ENCODE data around the gene ATXN7L1. TPM values are rescaled to one million over a fixed set of nuclear protein-coding genes. Genes with fewer than 3 reads are reported as not detected.

The ATXN7L1 gene
- total RNA-seq, 2 donors from 2014 or later: 12.6 to 28.1 TPM

GRCh38 chr7:105841866-105842265 lies 34.5 kb downstream of the ATXN7L1 start:
- Histone ChIP-seq H3K4me1 (replicated peaks) (no peaks in the 10 kb centered on the region), H3K27me3 (replicated peaks; ENCODE audit: insufficient read depth) (no peaks in the 10 kb centered on the region)

GRCh38 chr7:105840981-105841749 lies 35.2 kb downstream of the ATXN7L1 start:
- Histone ChIP-seq H3K27me3 (replicated peaks; ENCODE audit: insufficient read depth) (no peaks in the 10 kb centered on the region), H3K27ac (peak overlapping the region in 1 of 2 donors; percentile 33), H3K9me3 (no peaks in the 10 kb centered on the region), H3K4me3 (no peak overlapping the region), H3K4me1 (replicated peaks) (no peaks in the 10 kb centered on the region), H3K36me3 (no peaks in the 10 kb centered on the region)
- intact Hi-C loops (cut with DNase I): no loop called here
- DNase-seq (ENCODE audit: low spot score): no peak
- TF ChIP-seq CTCF (IDR thresholded peaks at IDR 0.05) (no peak), POLR2AphosphoS5 (IDR thresholded peaks at IDR 0.05) (no peak), POLR2A (IDR thresholded peaks at IDR 0.05) (no peak)
- WGBS: 66% methylated on average over 8 of the region's 8 CpGs

More at GRCh38 chr7:105841866-105842265, 34.5 kb downstream of the ATXN7L1 start:
- TF ChIP-seq POLR2AphosphoS5 (IDR thresholded peaks at IDR 0.05) (peak; percentile 58), CTCF (IDR thresholded peaks at IDR 0.05) (no peak), POLR2A (IDR thresholded peaks at IDR 0.05) (no peak)
- no peaks in the 10 kb centered on the region for H3K9me3 ChIP-seq
- intact Hi-C loops (cut with DNase I): no loop called here
- H3K27ac ChIP-seq: no peak overlapping the region
- H3K36me3 ChIP-seq: no peaks in the 10 kb centered on the region
- H3K4me3 ChIP-seq: no peak overlapping the region
- 36% methylated on average over 3 of the region's 3 CpGs for WGBS
- peak; percentile 64 for DNase-seq (ENCODE audit: low spot score)

- H3K36me3 ChIP-seq: no peaks in the 10 kb centered on the region
- no peak for DNase-seq (ENCODE audit: low spot score)
- H3K27me3 ChIP-seq (replicated peaks; ENCODE audit: insufficient read depth): no peaks in the 10 kb centered on the region
- no peak overlapping the region for H3K27ac ChIP-seq
- intact Hi-C loops (cut with DNase I): no loop called here
- TF ChIP-seq POLR2AphosphoS5 (IDR thresholded peaks at IDR 0.05) (no peak), POLR2A (IDR thresholded peaks at IDR 0.05) (no peak), CTCF (IDR thresholded peaks at IDR 0.05) (no peak)
- H3K4me1 ChIP-seq (replicated peaks): no peaks in the 10 kb centered on the region
- 30% methylated on average over 2 of the region's 2 CpGs for WGBS
- no peaks in the 10 kb centered on the region for H3K9me3 ChIP-seq
- H3K4me3 ChIP-seq: no peak overlapping the region
These were observed 37.1 kb downstream of the ATXN7L1 start for GRCh38 chr7:105839266-105839665.

- TF ChIP-seq POLR2AphosphoS5 (IDR thresholded peaks at IDR 0.05) (no peak), CTCF (IDR thresholded peaks at IDR 0.05) (no peak), POLR2A (IDR thresholded peaks at IDR 0.05) (no peak)
- no peak for DNase-seq (ENCODE audit: low spot score)
- Histone ChIP-seq H3K27ac (no peak overlapping the region), H3K4me1 (replicated peaks) (no peaks in the 10 kb centered on the region), H3K36me3 (no peaks in the 10 kb centered on the region), H3K27me3 (replicated peaks; ENCODE audit: insufficient read depth) (no peaks in the 10 kb centered on the region), H3K4me3 (no peak overlapping the region), H3K9me3 (no peaks in the 10 kb centered on the region)
- intact Hi-C loops (cut with DNase I): no loop called here
- WGBS: 32% methylated on average over 10 of the region's 10 CpGs
These were observed 37.7 kb downstream of the ATXN7L1 start for GRCh38 chr7:105838627-105839231.

Measured in prostate gland (tissue), 2 donors.